GDM1 (cell line): ENCODE measurements around the gene ZNF236.
"Not testable (repeated sequence)": the region's sequence is repeated elsewhere in the genome, so short reads cannot be mapped to it uniquely, and the experiment has no call there.

Experiments
- DNase-seq: peaks from one replicate; lab custom pipeline; 2025; lab: John Stamatoyannopoulos, UW

ZNF236 gene

DNA sequence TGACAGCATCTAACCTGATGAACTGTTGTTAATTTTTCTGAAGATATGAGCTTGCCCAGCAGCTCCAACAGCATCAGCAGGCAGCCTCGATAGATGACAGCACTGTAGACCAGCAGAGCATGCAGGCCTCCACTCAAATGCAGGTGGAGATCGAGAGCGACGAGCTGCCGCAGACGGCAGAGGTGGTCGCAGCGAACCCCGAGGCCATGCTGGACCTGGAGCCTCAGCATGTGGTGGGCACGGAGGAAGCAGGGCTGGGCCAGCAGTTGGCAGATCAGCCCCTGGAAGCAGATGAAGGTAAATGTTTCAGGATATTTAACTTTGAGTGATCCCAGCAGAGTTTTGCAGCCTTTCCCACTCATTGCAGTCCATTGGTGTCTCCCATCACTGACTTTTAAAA is 85.9 kb downstream of the ZNF236 start:
- no peak for DNase-seq

DNA sequence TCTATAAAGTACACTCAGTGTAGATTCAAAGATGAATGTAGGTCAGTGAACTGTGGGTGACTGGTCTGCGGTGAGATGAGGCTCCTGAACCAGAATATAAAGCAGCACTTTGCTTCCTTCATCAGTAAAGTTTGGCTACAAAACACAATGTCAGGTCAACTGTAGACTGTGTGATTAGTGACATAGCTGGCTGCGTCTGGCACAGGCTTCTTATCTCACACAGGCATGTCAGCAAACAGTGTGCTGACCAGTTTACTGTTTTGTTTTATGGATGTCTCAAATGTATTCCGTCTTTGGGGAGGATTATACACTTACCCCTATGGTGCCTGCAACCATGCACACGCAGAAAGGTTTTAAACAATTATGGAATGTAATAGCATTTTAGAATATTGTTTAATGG is 87.1 kb downstream of the ZNF236 start:
- DNase-seq, result no peak

DNA sequence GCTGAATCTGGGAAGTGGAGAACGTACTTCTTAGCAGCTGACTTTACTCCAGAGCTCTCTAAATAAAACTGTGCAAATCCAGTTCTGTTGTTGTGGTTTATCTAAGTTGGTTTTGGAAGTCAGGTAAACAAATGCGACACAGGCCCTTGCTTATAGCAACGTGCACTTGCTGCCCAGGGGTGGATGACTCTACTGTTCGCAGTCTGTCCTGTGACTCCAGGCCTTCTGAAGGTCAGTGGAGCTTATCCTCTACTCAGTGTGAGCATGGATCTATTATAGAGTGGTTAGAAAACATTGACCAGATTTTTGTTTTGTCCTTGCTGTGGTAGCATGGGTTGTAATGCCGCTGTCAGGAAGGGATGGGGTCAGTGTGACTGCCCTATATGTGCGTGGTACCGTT is 89.1 kb downstream of the ZNF236 start:
- DNase-seq, result no peak

DNA sequence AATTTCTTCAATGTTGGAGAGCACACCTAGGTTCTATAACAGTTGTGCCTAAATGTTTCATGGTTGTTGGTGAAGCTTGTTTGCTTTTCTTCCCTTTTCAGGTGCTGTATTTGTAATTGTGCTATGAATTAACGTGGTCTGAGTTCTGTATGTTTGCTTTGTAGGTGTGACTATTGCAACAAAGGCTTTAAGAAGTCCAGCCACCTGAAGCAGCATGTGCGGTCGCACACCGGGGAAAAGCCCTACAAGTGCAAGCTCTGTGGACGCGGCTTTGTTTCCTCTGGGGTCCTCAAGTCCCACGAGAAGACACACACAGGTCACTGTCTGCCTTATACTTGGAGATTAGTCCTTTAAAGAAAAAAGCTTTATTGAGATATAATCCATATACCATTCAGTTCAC is 91.2 kb downstream of the ZNF236 start:
- DNase-seq, result no peak

DNA sequence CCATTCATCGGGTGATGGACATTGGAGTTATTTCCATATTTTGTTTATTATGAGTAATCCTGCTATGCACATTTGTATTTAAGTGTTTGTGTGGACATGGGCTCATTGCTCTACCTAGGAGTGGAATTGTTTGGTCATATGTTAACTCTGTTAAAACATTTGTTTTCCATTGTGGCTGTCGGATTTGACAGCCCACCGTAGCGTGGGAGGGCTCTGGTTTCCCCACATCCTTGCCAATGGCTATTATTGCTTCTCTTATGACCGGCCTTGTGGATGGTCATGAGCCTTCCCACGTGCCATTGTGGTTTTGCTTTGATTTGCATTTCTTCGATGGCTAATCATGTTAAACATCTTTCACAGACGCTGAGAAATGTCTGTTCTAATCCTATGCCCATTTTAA is 92.0 kb downstream of the ZNF236 start:
- DNase-seq, result no peak

DNA sequence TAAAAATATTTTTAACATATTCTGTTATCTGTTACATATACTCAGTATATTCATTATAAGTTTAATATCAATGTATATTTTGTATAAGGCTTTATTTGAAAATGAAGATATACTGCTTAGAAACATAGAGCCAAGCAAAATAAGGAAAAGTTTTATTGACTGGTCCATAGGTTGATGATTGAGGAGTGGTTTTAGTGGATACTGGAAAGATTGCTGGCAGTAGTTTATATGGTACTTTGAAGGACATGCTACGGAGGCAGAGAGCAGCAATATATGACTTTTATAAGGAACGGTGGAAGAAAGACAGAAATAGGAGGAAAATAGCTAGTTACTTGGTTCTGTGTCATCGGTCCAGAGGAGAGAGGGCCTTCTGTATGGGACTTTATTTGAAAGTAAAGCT is 92.4 kb downstream of the ZNF236 start:
- DNase-seq, result no peak

DNA sequence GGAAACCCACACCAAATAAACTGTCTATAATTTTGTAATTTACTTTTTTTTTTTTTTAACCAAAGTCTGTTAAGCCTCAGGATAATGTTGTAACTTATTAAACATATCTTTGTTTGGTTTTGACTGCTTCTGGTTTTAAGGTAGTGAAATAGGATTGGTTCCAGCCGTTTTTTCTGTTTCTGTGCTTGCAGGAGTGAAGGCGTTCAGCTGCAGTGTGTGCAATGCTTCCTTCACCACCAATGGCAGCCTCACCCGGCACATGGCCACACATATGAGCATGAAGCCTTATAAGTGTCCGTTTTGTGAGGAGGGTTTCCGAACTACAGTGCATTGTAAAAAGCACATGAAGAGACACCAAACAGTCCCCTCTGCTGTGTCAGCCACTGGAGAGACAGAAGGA is 93.1 kb downstream of the ZNF236 start:
- DNase-seq, result no peak

DNA sequence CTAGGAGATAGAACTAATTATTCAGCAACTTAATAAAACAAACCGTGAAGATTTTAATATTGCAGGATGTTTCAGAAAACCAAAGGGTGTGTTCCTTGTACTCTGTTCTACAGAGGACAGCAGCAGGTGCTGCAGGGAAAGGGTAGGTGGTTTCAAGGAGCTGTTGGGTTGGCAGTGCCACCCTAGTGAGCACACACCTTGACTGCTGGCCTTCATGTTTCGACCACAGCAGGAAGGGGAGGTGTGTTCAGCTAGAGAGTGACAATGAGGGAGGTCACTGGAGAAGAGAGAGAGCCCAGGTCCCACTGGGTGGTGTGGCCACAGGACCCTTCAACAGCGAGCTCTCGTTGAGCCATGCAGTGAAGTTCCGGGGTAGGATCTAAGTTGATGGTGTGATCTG is 98.6 kb downstream of the ZNF236 start:
- DNase-seq, result no peak

DNA sequence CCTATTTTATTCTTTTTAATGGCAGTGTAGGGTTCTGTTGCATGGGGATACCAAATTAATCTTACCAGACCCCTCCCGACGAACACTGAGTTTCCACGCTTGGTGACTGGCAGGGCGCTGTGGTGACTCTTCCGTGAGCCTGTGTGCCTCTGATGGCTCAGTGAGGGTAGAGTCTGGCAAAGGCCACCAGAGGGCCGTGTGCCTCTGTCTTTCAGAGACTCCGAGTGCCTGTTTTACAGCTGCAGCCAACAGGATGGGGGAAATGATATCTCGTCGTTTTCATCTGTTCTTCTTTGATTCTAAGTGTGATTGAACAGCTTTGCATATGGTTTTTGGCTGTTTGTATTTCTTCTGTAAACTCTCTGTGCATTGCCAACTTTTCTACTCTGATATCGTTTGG is 99.8 kb downstream of the ZNF236 start:
- DNase-seq, result peak; percentile 32

DNA sequence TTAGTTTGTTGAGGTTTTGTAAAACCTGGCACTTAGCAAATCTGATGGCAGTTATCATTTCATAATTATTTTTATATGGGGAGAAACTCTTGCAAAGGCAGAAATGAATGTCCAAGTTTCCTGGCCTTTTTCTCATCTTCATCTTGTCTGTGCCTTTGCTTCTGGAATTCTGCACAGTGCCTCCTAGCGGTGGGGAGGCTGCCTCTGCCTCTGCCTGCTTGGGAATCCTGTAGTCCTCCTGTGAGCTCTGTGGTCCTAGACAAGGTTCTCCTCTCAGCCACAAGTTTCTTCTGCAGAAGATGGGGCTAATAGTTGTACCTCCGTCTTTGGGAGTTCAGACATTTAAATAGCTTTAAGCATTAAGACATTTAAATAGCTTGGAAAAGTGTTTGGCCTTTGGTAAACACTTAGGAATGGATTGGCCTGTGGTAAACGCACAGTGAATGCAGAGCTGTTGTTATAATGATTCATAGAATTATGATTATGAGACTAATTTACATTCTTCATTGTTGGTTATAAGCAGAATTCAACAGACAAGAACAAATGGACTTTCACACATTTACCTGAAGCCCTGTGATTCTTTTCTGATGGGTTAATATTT is 101.2 kb downstream of the ZNF236 start:
- no peak for DNase-seq

DNA sequence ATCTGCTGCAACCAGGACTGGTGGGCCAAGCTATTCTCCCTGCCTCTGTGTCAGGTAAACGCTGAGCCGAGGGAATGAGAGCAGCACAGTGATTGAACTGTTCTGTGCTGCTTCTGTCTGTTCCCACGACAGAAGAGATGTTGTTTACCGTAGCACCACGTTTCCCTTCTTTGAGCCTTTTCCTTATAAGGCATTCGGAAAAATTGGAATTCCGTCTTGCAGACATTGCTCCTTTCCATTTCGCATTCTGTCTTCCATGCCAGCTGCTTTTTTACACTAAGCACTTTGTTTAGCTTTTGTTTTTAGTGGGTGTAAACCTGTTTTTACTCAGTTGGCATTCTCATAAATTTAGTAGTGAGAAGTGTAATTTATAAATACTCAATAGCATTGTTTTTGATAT is 103.1 kb downstream of the ZNF236 start:
- DNase-seq, result no peak

DNA sequence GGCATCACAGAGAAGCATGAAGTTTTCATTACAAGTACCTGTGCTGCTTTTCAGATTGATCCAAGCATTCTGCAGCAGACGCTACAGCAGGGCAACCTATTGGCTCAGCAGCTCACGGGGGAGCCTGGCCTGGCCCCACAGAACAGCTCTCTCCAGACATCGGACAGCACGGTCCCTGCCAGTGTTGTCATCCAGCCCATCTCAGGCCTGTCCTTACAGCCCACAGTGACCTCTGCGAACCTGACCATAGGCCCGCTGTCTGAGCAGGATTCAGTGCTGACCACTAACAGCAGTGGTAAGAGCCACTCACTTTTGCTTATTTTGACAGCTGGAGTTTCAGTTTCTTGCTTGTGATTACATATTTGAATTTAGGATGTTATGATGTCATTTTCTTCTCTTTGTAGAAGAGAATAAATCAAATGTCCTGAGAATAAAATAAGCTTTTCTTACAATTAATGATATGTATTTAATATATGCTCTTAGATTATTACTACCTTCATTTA is 104.9 kb downstream of the ZNF236 start:
- DNase-seq, result no peak

DNA sequence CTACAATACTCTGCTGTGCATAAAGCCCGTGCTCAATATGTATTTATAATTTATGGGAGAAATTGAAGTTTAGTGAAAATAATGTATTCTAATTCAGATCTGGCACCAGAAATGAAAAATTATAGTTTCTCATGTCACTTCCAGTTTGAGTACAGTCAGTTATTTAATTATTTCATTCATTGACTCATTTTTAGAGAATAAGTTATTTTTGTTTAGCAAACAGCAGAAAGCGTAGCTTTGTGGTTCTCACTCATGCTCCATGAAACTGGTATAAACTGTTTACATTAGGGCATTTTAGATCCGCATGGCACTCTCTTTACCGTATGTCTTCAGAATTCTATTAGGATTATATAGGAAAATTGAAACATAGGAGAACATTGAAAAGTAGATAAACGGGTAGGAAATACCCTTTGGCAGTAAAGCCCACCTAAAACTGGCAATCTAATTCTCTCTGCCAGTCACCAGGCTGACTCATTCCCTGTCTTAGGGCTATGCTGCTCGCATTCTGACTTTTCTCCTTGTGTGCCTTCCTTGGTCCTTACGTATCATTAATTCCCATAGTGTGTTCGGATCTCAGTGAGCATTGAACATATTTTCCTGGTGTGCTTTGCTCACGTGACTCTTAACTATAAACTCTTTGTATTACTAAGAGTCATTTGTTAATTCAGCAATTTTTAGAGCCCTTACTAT is 106.0 kb downstream of the ZNF236 start:
- no peak for DNase-seq

DNA sequence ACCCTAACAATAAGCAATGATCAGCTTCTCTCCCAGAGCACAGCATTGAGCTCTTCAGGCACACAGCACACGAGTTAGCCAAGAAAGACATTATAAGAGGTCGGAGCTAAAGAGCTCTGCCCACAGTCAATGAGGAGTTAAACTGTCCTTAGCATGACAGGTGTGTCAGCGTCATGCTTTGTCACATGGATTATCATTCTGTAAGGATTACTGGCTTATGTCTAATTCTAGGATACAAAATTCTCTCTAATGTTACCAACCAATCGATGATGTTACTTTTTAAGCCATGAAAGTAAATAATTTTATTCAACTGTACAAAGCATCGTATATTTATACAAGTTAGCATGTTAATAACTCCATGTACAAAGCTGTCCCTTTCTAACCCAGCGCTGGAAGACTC is 108.8 kb downstream of the ZNF236 start:
- DNase-seq, result no peak

DNA sequence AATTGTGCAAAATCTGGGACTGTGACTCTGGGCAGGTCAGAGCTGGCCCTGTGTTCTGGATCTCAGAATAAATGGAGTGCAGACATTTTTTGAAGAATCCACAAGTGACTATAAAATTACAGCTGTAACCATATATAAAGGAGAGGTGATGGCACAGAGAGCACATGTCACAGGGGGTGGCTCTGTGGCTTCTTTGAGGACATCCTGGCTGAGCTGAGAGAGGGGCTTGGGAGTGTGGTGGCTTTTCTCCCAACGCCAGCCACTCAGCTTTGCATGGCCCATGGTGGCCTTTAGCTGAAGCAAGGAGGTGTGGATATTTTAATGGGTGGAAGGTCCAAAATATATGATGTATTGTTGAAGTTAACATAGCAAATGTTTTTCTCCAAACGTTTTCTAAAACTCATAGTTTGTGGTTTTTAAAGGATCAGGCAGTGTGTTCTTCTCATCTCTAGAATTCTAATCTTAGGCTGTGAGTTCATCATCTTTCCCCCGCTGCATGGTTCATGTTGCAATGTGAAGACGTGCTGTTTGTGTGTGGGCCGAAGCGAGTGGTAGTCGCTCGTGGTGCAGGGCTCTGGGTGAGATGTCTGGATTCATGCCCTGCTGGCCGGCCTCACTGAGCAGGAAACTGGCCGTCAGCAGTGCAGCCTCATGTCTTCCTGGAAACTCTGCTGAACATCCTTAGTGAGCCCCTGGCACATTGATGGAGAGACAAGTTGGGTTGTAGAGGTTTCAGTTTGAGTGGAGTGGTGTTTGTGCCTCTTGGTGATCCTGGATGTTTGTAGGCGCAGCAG is 109.9 kb downstream of the ZNF236 start:
- DNase-seq, result no peak

DNA sequence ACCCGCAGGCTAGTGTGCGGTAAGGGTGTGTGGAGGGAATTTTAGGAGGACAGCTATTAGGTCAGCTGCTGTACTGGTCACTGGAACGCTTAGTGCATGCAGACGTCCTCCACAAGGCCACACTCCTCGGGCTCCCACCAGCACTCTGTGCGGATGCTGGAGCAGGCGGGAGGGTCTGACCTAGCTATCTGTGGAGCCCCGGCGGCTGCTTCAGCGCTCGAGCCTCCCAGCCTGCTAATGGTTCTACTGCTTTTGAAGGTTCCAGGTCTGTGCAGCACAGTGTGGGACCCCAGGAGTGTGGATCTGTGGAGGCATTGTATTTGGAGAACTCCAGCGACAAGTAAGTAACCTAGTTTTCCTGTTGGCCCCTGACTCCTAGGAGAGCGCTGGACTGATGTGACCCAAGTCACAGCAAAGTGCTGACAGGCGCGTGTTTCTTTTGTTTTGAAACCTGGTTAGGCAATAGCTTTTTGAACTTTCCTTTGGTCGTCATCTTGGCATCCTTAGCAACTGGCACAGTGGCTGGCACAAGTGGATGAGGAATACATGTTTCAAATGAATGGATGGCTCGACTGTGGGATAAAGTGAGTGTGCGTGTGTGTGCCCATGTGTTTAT is 113.5 kb downstream of the ZNF236 start:
- no peak for DNase-seq

DNA sequence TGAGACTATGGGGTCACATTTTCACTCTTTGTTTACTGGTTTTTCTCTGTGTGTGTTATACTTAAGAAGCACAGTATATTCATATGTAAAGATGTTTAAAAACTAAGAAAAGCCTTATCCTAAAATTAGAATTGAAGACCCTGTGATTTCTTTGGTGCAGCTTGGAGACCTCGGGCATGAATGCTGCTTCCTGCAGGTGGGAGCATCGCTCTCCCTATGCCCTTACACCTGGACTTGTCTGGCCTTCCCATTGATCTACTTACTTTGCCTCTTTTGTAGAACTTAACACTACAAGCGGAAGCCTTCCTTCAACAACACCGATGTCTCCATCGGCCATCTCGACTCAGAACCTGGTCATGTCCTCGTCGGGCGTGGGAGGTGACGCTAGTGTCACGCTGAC is 114.5 kb downstream of the ZNF236 start:
- DNase-seq, result no peak

DNA sequence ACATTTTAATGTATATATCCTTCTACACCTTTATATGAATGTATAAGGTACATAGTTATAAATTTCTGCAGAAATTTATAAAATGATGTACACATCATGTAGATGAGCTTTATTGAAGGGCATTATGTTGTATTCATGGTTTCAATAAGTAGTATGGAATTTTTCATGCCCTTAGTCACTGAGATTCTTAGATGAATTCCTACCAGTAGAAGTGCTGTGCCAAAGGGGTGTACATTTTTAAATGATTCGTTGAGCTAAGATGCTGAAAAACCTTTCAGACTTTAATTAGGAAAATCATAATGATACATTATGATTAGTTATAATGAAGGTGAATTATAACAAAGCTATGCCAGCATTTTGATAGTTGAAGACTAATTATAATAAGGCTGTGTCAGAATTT is 115.2 kb downstream of the ZNF236 start:
- DNase-seq, result no peak

DNA sequence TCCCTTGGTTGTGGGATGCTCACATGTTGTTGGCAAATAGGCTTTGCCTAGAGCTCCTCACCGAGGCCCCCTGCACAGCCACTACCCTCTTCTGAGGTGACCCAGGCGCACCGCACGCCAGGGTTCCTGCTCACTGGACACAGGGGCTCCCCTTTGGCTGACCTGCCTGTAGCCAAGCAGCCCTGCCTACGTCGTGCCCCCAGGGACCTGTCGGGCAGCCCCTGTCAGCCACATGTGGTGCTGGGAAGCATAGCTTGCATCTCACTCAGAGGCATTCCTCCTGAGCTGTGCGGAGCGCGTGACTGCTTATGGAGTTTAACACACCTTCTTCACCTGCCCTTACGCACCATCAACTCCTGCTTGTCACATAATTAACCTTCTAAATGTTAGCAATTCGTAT is 116.3 kb downstream of the ZNF236 start:
- DNase-seq, result no peak

DNA sequence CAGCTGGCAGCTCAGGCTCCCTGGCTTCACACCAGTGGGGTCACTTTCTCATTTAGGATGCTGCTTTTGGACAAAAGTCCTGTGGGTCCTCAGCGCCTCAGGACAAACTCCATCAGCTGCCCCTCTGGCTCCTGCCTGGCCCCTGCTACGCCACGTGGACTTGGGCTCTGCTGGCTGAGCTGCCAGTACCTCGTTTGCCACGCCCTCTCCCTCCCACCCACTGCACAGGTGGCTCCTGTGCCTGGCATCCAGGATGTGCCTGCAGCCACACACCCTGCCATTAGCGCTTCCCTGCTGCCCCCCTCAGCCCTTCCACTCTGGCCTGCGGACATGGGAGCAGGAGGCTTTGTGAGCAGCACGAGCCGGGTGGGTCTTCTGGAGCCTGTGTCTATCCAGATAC is 118.9 kb downstream of the ZNF236 start:
- no peak for DNase-seq

DNA sequence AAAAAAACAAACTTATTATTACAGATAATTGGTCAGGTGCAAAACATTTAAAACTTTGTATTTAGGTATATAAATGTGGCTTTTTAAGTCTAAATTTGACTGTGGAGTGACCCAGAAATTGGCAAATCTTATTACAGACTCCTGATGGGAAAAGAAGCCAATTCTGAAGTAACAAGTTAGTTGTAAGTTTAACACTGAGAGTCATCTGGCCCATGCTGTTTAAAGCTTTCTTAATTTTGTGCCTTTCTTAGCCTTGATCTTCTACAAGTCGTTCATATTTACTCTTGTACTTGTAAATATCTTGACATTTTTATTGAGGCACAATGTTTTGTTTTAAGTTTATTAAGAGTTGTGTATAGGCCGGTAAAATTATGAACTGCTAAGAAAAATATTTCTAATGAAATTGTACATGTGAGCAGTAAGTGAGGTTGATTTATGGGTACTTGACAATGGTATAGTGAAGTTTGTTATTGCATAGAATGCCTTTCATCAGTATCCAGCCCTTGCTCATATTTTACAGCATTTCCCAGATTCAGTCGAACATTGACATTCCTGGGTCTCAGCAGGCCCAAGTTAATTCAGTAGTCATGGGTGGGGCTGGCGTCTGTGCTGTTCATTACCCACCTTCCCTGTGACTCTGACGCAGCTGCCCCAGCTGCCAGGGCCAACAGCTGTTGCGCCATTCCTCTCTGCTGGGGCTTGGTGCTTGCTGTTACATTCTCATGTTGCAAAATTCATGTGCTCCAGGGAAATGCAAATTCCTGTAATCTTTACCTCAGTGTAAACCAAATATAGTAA is 121.4 kb downstream of the ZNF236 start:
- no peak for DNase-seq

DNA sequence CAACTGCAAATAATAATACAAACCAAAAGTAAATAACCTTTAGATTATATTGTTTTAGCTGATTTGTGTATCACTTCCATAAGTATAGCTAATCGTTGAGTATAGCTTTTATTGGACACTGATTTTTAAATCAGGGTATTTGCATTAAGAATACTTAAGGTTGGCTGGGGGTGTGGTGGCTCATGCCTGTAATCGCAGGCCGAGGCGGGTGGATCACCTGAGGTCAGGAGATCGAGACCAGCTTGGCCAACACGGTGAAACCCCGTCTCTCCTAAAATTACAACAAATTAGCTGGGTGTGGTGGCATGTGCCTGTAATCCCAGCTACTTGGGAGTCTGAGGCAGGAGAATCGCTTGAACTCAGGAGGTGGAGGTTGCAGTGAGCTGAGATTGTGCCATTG is 122.0 kb downstream of the ZNF236 start:
- not testable (repeated sequence) for DNase-seq
